ENCODE results near the gene HES3. TPM values are rescaled to one million over a fixed set of nuclear protein-coding genes. Genes with fewer than 3 reads are reported as not detected.
A peak's percentile ranks its signal among the peaks of the same experiment; 100 is the strongest.

HES3 gene
- polyA plus RNA-seq (ENCODE audit: insufficient read length in 4 of 4), result not detected

DNA sequence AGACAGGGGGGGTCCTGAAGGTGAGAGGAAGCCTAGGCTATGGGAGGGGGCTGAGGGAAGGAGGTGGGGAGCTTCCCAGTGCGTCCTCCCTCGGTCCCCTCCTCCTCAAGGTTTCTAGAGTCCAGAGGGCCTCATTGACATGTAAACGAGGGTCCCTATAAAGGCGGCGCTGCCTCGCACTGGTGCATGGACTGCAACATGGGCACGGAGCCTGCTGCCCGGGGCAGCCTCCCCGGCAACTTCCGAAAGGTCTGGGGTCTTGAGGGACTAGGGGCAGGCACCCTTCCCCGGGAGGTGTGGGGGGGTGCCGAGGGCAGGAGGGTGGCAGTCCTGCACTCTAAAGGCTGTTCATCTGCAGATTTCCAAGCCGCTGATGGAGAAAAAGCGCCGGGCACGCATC lies at the start of gene HES3:
Gene HES3 (plus strand): TSS at position 187 of the 400 bp plus-strand sequence. CDS start 187 bp downstream, at position 374.
- DNase-seq (ENCODE audit: low read depth in 4 of 4, low spot score in 2 of 4), result no peak

GRCh38 chr1:6197746-6198427 lies 46.1 kb upstream of the HES3 start:
- no peak for DNase-seq (ENCODE audit: low read depth in 4 of 4, low spot score in 2 of 4)

DNA sequence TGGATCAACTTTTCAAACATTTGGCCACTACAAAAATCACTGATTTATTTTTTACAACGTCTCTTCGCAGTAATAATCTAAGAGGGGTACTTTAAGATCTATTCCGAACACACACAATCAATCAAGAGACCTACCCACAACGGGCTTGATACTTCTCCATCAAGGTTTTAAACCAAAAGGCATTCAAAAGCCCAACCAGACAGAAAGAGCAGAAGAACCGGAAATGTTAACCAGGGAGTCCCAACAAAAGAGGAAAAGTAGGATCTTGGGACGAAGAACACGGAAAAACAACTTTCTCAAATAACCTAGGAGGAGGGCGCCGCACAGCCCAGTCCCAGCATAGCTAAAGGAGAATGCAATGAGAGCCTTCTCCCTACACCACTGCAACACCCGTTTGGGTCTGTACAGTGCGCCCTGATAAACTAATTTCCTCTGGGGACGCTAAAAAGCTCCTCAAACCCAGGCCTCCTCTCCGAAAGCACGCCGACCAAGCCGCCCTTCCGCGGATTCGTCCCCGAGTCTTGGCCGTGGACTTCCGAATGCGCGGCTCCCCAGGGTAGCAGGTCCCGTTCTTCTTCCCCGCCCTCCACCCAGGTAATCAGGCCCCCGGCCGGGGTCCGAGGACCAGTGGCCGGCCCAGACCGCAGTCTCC lies 45.2 kb upstream of the HES3 start:
- no peak for DNase-seq (ENCODE audit: low read depth in 4 of 4, low spot score in 2 of 4)

DNA sequence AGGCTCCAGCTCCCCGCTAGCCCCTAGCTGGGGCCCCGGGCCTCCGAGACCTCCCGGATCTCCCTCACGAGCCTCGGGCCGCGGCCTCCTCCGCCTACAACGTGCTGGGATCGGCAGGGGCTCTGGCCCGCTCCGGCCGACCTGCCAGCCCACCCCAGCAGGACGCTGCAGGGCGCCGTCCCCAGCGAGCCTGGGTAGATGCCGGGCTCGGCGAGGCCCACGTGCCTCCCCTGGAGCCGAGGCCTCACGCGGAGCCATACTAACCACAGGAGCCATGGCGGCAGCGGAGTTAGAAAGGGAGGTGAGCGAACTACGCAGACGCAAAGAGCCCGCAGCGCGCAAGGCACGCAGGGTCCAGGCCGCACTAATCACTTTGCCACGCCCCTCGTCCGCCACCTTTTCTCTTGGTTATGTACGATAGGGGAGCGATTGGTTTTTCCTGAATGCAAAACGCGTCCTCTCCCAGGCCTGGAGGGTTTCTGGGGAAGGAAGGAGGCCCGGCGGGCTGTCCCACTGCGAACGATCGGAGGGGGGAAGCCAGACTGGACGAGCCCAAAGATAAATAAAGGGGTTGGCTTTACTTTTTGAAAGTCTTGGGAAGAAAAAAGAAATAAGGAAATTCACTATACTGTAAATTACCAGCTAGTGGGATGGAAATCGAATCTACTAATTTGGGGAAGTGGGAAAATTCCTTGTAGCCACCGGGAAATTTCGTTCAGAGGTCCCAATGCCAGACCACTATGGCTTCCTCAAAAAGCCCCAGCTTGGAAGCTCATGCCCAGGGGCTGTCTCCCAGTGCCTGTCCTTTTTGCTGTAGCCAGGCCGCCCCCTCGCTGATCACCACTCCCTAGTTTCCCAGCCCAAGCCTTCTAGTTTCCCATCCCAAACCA lies 44.4 kb upstream of the HES3 start, which contains the start of gene RPL22:
Gene RPL22 (minus strand): TSS at position 298 of the 890 bp plus-strand sequence. CDS start 22 bp downstream, at position 276.
- peak; percentile 92 to 99 (median 96) for DNase-seq (ENCODE audit: low read depth in 4 of 4, low spot score in 2 of 4)

DNA sequence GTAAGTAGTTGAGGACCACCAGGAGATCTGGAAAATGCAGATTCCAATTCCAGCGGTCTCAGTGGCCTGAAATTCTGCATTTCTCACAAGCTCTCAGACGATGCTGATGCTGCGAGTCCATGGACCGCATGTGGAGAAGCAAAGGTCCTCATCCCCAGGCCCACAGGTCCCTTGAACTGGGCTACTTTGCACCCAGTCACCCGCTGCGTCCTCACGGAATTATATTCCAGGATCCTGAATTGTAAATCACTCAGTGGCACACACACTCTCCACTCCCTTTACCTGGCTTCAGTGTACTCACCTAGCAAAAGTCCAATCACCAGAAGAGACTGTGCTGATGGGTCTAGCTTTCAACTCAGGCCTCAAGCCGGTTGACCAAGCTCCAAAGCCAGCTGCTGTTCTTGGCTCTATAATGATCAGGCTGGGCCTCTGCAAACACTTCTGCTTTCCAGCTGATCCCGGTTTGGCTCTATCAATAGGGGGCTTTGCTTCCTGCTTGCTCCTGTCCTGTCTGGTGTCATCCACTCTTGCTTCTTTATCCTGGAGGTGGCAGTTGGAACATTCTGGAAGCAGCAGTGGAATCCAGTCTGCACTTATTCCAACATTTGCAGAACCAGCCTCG lies 43.7 kb upstream of the HES3 start:
- no peak for DNase-seq (ENCODE audit: low read depth in 4 of 4, low spot score in 2 of 4)

DNA sequence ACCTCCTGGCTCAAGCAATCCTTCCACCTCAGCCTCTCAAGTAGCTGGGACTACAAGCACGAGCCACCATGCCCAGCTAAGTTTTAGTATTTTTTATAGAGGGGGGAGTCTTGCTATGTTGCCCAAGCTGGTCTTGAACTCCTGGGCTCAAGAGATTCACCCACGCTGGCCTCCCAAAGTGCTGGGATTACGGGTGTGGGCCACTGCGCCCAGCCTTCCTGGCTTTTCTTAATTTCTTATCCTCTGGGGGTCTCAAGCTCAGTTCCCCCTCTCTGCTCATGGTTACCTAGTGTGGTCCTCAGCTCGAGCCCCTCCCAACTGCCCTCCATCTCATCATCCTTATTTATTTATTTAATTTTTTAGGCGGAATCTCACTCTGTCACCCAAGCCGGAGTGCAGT lies 41.7 kb upstream of the HES3 start:
- no peak for DNase-seq (ENCODE audit: low read depth in 4 of 4, low spot score in 2 of 4)

DNA sequence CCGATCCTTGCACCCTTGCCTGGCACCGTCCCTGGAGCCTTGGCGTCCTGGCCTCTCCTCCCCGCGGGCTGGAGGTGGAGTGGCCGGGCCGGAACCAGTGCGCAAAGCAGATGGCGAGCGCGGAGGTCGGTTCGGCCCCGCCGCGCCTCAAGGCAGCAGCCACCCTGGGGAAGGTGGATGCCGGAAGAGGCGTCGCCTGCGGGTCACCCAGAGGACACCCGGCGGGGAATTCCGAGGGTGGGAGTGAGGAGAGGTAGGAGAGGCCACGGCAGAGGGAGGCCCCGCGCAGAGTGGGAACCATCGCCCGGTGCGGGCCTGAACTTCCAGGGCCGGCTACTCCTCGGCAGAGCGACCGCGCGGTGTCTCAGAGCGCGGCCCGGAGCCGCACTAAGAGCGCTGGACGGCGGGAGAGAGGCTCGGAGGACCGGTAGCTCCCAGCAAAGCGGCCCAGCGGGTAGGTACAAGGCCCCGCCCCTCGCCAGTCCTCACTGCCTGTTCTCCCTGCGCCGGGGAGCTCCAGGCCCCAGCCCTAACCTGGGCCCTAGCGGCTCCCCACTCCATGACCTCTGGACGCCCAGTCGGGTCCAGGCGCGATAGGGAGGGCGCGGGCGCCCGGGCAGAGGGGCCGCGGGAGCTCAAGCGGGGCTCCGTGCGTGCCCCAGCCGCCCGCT lies 38.0 kb upstream of the HES3 start, which contains the start of gene RNF207:
Gene RNF207 (plus strand): TSS at position 271 of the 671 bp plus-strand sequence. CDS start 417 bp downstream, outside the sequence.
- DNase-seq (ENCODE audit: low read depth in 4 of 4, low spot score in 2 of 4), result peak in 1 of 4 donors; percentile 48

DNA sequence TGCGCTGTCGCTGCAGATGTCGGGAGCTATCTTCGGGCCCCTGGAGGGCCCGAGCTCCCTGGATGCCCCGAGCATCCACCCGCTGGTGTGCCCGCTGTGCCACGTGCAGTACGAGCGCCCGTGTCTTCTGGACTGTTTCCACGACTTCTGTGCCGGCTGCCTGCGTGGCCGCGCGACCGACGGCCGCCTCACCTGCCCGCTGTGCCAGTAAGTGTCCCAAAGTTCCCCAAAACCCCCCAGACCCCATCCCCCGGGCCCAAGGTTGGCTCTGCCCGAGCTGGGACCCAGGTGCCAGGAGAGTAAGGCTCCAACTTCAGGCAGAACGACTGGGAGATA lies 37.5 kb upstream of the HES3 start:
- no peak for DNase-seq (ENCODE audit: low read depth in 4 of 4, low spot score in 2 of 4)

DNA sequence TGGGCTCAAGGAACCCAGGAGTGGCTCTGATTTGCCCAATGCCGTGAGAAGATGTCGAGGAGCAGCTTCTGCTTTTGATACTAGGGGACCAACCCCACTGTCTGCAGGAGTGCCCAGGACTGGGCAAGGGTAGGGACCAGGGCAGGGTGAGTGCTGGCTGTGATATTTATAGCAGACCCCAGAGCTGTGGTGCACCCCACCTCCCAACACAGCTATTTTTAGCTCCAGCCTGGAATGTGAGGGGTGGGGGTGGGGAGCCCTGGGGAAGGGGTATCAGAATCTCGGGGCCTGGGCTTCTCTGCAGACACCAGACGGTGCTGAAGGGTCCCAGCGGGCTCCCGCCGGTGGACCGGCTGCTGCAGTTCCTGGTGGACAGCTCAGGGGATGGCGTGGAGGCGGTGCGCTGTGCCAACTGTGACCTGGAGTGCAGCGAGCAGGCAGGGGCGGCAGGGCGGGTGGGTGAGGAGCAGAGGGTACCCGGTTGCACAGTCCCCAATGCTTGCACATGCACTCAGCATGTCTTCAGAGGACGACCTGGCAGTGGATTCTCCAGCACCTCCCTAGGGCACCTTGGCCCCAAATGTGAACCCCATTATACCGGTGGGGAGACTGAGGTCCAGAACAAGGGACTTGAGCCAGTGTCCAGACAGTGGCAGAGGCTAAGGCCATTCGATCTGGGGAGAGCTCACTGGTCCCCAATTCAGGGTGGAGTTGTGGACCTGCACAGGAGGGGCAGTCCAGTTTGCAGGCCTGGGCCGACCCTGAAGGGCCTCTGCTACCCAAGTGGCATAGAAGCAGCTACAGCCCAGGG lies 36.7 kb upstream of the HES3 start:
- no peak for DNase-seq (ENCODE audit: low read depth in 4 of 4, low spot score in 2 of 4)

DNA sequence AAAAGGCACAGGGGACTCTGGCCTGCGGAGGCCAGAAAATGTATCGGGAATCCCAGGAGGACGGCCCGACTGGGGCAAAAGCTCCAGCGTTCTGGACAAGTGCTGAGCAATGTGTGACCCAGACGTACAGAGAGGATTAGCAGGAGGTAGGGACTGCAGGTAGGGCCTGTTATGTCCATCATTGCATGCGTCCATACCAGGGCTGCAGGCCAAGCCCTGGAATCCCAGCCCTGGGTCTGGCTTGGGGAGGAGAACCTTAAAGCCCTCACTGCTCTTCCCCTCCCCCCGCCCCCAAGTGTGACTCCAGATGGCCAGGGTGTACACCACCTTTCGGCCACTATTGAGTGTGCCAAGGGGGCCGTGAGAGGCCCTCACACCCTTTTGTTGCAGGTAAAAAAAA lies 36.1 kb upstream of the HES3 start:
- no peak for DNase-seq (ENCODE audit: low read depth in 4 of 4, low spot score in 2 of 4)

DNA sequence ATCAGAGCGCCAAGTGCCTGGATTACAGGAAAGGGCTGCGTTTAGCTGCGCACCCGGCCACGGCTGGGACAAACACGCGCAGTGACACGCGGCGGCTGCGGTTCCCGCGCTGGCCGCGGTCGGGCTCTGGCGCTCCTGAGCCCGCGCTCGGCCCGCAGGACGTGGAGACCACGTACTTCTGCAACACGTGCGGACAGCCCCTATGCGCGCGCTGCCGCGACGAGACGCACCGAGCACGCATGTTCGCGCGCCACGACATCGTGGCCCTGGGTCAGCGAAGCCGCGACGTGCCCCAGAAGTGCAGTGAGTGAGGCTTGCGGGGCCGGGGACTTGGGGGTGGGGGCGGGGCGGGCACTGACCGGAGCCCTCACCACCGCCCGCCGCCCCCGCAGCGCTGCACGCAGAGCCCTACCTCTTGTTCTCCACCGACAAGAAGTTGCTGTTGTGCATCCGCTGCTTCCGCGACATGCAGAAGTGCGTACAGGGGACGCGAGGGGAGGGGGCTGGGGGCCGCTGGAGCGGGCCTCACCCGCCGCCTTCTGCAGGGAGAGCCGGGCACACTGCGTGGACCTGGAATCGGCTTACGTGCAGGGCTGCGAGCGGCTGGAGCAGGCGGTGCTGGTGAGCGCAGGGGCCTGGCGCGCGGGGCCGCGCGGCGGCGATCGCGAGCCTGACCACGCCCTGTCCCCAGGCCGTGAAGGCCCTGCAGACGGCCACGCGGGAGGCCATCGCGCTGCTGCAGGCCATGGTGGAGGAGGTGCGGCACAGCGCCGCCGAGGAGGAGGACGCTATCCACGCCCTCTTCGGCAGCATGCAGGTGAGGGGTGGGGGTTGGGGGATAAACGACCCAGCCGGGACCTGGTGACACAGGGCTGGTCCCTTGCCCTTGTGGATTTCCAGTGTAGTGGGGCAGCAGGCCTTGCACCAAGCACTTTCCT lies 35.0 kb upstream of the HES3 start:
- DNase-seq (ENCODE audit: low read depth in 4 of 4, low spot score in 2 of 4), result no peak

DNA sequence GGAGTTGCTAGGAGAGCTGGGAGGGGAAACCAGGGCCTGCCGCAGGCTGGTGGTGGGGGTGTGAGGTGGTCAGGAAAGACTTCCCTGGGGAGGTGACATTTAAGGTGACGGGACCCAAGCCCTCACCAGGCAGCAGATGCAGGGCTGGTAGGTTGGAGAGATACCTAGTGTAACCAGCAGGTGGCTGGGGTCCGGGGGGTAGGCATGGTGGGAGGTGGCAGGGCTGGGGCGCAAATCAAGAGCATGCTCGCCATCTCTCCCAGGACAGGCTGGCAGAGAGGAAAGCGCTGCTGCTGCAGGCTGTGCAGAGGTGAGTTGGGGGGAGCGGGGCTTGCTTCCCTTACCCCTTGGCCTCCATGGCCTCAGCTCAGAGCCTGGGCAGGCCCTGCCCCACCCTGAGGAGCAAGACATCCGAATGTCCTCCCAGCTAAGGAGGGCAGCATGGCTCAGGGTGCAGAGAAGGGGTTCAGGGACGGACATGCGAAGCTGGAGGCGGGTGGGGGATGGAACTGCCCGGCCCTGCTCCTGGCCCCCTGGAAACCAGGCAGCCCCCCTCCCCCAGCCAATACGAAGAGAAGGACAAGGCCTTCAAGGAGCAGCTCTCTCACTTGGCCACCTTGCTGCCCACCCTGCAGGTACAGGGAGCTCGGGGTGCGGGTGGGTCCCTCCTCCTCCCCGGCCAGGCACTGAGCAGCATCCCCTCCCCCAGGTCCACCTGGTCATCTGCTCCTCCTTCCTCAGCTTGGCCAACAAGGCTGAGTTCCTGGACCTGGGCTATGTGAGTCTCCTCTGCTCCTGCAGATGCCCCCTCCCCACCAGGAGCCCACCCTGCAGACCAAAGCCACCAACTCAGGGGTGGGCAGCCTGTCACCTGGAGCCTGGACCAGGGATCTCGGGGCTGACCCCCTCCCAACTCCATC lies 34.1 kb upstream of the HES3 start:
- no peak for DNase-seq (ENCODE audit: low read depth in 4 of 4, low spot score in 2 of 4)

GRCh38 chr1:6210591-6211355 lies 33.2 kb upstream of the HES3 start:
- DNase-seq (ENCODE audit: low read depth in 4 of 4, low spot score in 2 of 4), result no peak

GRCh38 chr1:6211731-6212130 lies 32.2 kb upstream of the HES3 start:
- DNase-seq (ENCODE audit: low read depth in 4 of 4, low spot score in 2 of 4), result no peak

DNA sequence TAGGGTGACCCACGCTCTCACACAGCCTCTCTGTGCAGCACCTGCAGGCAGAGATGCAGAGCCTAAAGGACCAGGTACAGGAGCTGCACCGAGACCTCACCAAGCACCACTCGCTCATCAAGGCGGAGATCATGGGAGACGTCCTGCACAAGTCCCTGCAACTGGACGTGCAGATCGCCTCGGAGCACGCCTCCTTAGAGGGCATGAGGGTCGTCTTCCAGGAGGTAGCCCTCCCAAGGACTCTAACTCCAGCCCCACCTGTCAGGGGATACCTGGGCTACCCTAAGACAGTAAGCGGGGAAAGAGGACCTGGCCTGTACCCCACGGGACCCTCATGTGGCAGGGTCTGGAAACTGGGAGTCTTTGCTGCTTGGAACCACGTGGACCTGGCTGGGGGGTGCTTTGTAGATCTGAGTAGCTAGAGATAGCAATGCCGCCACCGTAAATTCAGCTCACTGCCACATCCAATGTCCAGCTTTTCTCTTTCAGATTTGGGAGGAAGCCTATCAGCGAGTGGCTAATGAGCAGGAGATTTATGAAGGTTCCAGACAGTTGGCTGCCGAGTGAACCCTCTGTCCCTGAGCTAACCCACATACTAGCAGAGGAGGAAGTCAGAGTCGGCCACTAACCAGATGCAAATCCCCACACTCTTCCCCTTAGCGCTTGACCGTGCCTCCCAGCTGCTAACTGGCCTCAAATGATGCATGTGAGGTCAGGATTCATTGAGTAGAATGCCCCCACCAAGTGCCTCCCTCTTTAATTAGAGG lies 31.6 kb upstream of the HES3 start:
- no peak for DNase-seq (ENCODE audit: low read depth in 4 of 4, low spot score in 2 of 4)

Data from left renal cortex interstitium (tissue), 4 donors.